HG02678 (cell line): ENCODE data around the gene GLT1D1.

Experiments used
- ATAC-seq: cut with Tn5 transposase; IDR thresholded peaks from one replicate; pipeline ENCODE4 v1.9.1; 2021; ENCODE audit warnings: mild to moderate bottlenecking, moderate library complexity; ENCODE audit not compliant: unreplicated experiment

Gene GLT1D1

GRCh38 chr12:128961308-128961902 lies 108.1 kb downstream of the GLT1D1 start:
- no peak for ATAC-seq

GRCh38 chr12:128961957-128962356 lies 108.7 kb downstream of the GLT1D1 start:
- no peak for ATAC-seq

- ATAC-seq: no peak
Observed at GRCh38 chr12:128966203-128966810, 113.0 kb downstream of the GLT1D1 start.

GRCh38 chr12:128968668-128969067 lies 115.4 kb downstream of the GLT1D1 start:
- no peak for ATAC-seq

GRCh38 chr12:128969480-128970055 lies 116.3 kb downstream of the GLT1D1 start:
- peak; percentile 84 for ATAC-seq

- no peak for ATAC-seq
Observed at GRCh38 chr12:128970110-128970509, 116.8 kb downstream of the GLT1D1 start.

- no peak for ATAC-seq
Observed at GRCh38 chr12:128970941-128971340, 117.7 kb downstream of the GLT1D1 start.

GRCh38 chr12:128971802-128972201 lies 118.5 kb downstream of the GLT1D1 start:
- no peak for ATAC-seq

- ATAC-seq: no peak
Observed at GRCh38 chr12:128973883-128974681, 120.8 kb downstream of the GLT1D1 start.

- ATAC-seq: no peak
Observed at GRCh38 chr12:128974881-128975280, 121.6 kb downstream of the GLT1D1 start.

GRCh38 chr12:128976120-128976738 lies 123.0 kb downstream of the GLT1D1 start:
- ATAC-seq: no peak

GRCh38 chr12:128977441-128977840 lies 124.2 kb downstream of the GLT1D1 start:
- no peak for ATAC-seq

GRCh38 chr12:128978067-128978466 lies 124.8 kb downstream of the GLT1D1 start:
- no peak for ATAC-seq

- no peak for ATAC-seq
Observed at GRCh38 chr12:128980623-128981022, 127.3 kb downstream of the GLT1D1 start.

- no peak for ATAC-seq
Observed at GRCh38 chr12:128981971-128982533, 128.8 kb downstream of the GLT1D1 start.

GRCh38 chr12:128982933-128983332 lies 129.7 kb downstream of the GLT1D1 start:
- ATAC-seq: no peak

- no peak for ATAC-seq
Observed at GRCh38 chr12:128983371-128983770, 130.1 kb downstream of the GLT1D1 start.

GRCh38 chr12:128986957-128987356 lies 133.7 kb downstream of the GLT1D1 start:
- no peak for ATAC-seq

- no peak for ATAC-seq
Observed at GRCh38 chr12:128989287-128989686, 136.0 kb downstream of the GLT1D1 start.

GRCh38 chr12:128991716-128992115 lies 138.4 kb downstream of the GLT1D1 start:
- no peak for ATAC-seq

- no peak for ATAC-seq
Observed at GRCh38 chr12:128992116-128992515, 138.8 kb downstream of the GLT1D1 start.
